Inferior parietal cortex (tissue), 1 donor: ENCODE results near the gene ATP6V1E1.

Experiments
- DNase-seq: peaks from one replicate; pipeline ENCODE4 v3.0.0-alpha.2; 2016; ENCODE audit errors: extremely low spot score

The ATP6V1E1 gene

DNA sequence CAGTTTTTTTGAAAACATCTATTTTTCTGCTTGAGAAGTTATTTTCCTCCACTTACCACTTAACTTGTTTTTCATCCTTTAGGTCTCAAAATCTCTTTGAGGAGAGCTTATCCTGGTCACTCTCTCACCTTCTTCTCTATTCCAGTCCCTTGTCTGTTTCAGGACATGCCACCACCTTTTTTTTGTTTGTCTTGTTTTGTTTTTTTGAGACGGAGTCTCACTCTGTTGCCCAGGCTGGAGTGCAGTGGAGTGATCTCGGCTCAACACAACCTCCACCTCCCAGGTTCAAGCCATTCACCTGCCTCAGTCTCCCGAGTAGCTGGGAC, 5.4 kb upstream of the ATP6V1E1 start:
- DNase-seq: no peak

DNA sequence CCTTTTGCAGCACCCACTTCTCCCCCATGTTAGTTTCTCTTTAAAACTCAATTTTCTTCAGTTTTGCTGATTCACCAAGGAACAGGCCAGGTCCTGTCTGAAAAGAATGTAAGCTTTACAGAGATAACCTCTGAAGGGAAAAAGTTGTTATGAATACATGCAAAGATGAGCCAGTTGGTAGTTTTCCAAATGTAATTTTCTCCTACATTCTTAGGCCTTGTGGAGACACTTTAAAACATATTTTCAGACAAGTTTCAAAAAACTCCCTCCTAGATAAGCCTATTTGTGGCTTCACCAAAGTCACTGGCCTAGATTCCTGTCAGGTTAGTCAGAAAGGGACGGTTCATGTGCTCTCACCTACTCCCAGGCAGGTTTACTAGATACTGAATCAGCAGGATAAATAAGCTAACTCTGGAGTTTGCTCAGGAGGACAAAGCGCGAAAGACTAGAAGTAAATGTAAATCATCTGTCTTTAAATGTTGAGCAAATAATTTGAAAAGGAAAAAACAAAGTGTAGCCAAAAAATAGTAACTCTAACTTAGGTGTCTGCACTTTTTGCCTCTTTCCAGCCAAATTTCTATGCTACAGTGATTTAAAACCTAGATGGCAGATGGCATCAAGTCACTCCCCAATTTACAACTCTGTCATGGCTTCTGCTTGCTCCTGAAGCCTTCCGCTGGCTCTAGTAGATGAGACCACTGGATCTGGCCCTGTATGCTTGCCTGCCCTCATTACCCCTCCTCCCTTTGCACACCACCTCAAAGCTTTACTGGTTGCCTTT, 4.9 kb upstream of the ATP6V1E1 start:
- no peak for DNase-seq

DNA sequence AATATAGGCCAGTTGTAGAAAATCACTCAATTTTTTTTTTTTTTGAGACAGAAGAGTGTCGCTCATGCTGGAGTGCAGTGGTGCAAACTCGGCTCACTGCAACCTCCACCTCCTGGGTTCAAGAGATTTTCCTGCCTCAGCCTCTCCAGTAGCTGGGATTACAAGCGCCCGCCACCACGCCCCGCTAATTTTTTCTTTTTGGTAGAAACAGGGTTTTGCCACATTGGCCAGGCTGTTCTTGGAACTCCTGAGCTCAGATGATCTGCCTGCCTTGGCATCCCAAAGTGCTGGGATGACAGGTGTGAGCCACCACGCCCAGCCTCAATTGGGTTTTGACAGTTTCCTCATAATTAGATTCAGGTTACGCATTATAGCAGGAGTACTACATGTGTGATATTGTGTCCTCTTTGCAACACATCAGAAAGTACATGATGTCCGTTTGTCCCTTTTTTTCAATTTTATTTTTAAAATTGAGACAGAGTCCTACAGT, 2.6 kb upstream of the ATP6V1E1 start:
- no peak for DNase-seq

DNA sequence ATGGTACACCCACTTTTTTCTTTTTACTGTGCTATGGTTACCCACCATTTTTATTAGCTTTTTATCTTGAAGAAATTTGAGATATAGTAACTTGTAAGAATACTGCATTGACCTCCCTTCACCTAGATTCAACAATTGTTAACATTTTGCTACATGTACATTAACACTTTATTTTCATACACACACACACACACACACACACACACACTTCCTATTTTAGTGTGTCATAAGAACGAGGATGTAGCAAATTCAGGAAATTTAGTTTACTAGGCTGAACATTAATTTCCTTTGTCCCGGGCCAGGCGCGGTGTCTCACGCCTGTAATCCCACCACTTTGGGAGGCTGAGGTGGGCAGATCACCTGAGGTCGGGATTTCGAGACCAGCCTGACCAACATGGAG, 1.1 kb upstream of the ATP6V1E1 start:
- no peak for DNase-seq

DNA sequence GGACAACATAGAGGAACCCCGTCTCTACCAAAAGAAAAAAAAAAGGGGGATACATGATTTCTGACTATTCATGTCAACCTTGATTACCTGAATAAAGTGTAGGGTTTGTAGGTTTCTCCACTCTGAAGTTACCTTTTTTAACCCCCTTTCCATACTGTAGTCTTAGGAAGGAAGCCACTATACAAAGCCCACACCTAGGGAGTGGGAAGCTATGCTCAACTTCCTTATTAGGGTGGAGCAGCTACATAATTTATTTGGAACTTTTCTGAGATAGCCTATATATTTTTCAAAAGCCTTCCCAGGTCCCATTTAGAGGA, 582 bp upstream of the ATP6V1E1 start:
- DNase-seq: no peak

DNA sequence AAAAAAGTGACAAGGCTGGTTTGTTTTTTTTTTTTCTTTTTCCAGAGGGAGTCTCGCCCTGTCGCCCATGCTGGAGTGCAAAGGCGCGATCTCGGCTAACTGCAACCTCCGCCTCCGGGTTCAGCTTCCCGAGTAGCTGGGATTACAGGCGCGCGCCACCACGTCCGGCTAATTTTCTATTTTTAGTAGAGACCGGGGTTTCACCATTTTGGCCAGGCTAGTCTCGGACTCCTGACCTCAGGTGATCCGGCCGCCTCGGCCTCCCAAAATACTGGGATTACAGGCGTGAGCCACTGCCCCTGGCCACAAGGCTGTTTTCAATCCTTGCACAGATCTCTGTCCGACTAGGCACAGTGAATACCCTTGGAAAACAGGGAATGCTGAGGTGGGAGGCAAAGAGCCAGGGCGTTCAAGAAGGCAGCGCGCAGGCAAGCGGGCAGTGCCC, 566 bp downstream of the ATP6V1E1 start:
- DNase-seq: no peak

DNA sequence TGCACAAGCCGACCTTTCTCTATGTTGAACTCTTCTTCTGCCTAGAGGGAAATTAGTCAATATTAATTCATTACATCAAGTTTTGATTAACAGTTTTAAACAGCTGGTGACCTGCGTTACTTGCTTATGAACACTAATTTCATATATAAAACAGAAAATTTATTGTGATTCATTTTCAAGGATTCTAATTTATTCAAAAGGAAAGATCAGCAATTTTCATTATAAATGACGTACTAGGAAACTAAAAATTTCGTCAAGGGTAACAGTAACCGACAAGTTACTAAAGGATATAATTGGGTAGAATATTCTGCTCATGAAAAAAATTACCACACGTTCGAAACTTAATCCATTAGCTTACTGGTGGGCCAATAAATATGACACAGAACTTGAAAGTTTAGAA, 15.3 kb downstream of the ATP6V1E1 start:
- no peak for DNase-seq

DNA sequence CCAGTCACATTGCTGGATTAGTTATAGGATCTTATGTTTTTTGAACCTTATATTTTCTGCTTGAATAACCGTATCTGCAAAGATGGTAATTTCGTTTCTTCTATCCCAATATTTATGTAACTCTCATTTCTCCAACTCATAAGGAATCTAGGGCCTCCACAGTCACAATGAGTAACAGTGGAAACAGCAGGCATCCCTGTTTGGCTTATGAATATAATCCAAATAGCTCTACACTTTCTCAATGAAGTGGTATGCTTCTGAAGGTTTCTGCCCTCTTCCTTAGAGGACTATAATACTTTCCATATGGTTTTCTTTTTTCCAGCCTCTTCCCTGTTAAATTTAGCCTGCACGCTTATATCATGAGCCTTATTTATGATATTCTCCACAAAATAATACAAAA, 16.5 kb downstream of the ATP6V1E1 start:
- no peak for DNase-seq

DNA sequence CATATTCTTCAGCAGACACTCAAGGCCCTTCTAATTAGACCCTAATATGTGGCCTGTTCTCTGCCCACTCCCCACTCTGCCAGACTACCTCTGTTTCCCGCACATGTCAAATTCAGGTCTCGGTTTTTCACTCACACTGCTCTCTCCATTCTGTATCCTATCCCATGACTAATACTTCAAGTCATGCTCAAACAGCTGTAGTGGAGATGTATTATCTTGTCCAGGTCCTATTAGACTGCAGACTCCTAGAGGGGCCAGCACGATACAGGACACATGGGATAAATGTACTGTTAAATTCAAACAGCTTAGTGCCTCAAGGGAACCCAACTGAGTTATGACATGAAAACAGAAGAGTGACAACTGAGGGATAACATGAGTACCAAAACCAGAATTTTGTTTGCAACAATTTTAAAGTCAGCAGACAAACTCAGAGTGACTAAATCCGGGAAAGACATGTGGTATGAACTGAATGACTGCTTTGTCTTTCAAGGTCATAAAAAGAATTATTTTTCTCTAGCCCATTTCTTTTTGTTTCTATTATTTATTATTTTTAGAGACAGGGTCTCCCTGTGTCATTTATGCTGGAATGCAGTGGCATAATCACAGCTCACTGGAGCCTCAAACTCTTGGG, 20.5 kb downstream of the ATP6V1E1 start:
- DNase-seq: no peak

DNA sequence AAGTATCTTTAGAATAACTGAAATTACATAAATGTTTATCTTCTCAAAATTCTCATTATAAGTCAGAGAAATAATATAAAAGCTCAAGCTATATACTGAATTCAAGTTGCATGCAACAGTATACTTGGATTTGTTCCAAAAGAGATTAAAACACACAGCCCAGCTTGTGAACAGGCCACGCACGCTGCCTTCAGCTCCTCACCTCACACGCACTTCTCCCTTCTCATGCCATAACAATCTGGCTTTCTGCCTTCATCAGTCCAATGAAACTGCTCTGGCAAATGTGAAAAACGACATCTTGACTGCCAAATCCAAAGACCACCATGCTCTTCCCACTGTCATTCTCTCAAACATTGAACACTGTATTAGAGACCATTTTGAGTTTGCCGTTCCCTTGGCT, 22.1 kb downstream of the ATP6V1E1 start:
- no peak for DNase-seq

DNA sequence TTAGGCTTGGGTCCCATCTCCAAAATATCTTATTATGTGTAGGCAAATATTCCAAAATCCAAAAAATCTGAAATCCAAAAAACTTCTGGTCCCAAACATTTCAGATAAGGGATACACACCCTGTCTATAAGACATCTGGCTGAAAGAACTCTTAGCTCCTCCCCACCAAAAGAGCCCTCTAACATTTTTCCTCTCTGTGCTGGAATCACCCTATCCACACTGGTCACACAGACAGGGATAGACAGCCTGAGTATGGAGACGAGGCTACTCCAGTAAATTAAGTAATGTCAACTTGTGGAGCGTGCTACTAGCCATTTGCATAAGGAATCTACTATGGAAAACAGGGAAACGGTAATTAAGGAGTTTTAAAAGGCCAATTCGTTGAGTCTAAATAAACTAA, 24.9 kb downstream of the ATP6V1E1 start:
- DNase-seq: no peak

DNA sequence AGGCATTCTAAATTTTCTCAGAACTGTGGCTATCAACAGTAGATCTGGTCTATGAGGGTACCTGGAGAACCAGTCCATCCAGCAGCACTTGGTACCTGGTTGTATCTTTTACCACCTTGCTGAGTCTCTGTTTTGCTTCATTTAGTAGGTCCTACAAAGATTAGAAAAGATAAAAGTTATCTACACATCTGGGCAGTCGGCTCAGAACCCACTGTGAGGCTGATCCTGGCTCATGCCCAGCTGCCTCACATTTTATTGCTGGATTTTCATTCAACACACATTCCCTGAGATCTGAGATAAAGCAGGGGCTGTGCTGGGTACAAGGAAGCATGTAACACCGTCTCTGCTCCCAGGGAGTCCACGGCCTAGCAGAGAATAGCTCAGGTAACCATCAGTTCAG, 27.5 kb downstream of the ATP6V1E1 start:
- DNase-seq: no peak

DNA sequence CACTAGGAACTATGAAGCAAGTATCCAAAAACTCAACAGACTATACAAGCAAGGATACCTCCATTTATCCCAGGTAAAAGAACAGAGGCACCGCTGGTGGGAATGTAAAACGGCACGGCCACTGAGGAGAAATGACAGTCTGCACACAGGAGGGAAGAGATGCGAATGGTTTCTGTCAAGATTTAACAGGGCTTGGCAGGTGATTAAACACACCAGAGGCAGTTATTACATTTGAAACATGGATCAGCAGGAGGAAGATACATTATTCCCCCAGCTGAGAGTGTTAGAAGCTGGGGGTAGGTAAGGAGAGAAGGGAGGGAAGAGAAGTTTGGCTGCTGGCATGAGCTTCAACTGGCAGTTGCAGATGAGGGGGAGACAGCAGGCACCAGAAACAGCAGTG, 30.2 kb downstream of the ATP6V1E1 start:
- DNase-seq: no peak

DNA sequence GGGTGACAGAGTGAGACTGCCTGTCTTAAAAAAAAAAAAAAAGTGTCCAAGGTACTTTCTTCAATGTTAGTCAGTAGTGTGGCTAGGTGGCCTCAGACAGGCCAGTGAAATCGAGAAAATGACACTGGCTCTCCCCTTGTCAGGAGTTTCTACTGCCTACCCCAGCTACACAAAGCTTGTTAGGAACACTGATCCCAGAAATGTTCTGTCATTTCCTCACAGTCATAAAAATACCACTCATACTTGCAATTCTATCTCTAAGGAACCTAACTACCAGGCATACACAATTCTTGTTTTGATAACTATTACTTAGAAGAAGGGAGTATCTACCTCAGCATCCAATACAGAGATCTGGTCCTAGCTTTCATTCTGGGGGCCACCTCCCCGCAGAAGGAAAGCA, 31.3 kb downstream of the ATP6V1E1 start:
- DNase-seq: no peak

DNA sequence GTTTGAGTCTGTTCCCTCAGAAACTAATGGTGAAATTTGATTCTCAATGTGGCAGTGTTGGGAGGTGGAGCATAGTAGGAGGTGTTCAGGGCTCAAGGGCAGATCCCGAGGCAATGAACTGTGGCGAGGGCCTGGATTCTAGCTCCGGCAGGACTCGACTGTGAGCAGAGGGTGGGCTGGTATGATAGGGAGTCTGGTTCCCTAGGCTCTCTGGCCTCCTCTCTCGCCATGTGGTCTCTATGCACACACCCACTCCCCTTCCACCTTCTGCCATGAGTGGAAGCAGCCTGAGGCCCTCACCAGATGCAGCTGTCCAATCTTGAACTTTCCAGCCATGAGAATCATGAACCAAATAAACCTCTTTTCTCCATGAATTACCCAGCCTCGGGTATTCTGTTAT, 32.3 kb downstream of the ATP6V1E1 start:
- no peak for DNase-seq

DNA sequence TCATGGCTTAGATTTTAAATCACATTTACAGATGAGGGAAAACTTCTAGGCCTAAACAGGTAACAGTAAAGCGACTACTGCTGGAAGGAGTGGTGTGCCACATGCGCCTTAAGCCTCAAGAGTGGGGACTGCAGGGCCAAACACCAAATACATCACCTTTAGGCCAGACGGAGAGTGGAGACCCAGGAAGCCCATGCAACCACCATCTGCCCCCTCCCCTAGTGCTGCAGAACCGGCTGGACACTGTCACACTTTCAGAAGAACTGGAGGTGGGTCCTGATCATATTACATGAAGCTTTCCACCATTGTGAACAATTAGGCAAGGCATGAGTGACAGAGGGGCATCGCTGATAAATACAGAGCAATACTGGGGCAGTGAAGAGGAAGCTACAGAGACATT, 36.3 kb downstream of the ATP6V1E1 start:
- no peak for DNase-seq

DNA sequence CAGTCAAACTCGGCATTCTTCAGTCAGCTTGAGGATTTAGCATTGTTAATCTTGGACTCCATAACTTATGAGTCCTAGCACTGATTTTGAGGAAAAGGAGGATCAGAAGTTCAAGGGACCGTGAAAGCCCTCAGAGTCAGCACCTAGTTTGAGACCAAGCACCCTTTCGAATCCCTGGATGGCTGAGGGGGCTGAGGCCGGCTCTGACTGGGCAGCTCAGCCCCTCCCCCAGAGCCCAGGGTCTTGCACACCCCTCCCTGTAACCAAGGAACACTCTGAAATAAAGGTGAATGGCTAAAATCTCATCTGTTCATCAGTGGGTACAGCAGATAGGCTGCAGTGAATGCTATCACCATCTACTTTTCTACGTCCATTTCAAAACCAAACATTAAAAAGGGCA, 38.0 kb downstream of the ATP6V1E1 start:
- no peak for DNase-seq

DNA sequence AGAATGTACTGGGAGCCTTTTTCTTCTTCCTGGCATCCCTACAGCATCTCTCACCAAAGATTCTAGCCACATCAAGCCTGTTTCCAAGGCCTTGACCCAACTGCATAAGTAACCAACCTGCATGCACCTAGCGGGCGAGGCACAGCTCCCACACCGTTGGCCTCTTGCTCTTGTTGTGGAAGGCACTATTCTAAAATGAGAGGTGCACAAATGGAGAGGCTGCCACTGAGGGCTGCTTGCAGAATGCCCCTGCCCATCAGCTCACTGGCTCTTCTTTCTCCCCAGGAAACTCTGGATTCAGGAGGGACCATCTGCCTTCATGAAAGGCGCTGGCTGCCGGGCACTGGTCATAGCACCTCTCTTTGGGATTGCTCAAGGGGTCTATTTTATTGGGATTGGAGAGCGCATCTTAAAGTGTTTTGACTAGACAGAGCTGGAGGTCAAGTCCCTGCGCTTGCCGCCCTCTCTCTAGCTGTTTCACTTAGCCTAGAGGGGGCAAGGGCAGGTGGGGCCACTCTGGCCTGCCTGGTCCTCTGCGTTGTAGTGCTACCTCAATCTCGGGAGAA, 38.7 kb downstream of the ATP6V1E1 start:
- no peak for DNase-seq

DNA sequence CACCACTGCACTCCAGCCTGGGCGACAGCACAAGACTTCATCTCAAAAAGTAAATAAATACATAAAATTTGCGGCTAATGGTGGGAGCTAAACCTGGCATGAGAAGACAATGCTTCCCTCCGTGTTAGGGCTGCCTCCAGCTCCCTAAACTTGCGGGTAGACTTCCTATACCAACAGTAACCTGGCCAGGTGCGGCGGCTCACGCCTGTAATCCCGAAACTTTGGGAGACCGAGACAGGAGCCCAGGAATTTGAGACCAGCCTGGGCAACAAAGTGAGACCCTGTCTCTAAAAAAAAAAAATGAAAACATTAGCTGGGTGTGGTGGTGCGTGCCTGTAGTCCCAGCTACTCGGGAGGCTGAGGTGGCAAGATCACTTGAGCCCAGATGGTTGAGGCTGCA, 39.9 kb downstream of the ATP6V1E1 start:
- no peak for DNase-seq

DNA sequence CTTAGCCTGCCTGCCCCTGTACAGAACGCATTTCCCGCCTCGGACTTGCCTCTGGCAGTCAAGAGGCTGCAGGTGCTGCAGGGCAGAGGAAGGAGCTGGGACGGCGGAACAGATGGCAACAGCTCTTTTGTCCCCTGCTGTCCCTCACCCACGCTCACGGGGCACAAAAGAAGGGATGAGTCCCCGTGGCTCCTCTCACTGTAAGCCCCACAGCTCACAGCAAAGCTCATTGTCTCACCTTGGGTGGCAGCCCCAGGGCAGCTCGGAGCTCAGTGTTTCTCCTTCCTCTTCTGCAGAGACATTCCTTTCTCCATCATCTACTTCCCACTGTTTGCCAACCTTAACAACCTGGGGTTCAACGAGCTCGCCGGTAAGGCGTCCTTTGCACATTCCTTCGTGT, 40.9 kb downstream of the ATP6V1E1 start:
- no peak for DNase-seq

DNA sequence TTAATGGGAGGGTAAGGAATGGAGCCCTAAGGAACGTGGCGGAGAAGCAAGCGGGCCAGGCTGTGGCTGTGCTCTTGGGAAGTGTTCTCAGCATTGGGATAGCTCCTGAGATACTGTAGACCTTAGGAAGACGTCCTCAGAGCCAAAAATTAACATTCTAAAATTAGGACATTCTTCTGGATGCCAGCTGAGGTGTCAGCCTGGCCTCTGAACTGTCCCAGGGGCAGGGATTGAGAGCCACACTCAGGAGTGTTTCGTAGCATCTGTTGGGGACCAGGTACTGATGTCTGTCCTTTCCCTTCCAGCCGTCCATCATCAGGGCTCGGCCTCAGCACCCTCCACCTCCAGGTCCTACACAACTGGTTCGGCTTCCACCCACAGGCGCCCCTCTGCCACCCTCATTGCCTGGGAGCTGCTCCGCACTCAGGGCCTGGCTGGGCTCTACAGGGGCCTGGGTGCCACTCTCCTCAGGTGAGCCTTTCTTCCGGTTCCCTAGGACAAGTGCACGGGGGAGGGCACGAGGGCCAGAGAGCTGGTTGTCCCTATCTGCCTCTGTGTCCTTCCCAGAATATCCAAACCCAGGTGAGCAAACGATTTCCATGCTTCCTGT, 41.6 kb downstream of the ATP6V1E1 start:
- DNase-seq: no peak

DNA sequence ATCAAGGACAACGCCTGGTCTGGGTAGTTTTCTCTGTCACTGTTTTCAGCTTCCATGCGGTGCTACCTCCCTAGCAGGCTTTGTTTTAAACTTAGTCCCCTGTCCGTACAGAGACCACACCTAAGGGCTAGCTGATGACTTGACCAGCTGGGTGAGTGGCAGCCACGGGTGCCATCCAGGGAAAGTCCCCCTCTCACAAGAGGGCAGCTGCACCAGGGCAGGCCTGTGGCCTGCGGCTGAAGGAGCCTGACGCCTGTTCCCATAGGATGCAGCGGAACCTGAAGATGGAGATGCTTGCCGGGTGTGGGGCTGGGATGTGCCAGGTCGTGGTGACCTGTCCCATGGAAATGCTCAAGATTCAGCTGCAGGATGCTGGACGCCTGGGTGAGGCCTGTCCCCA, 45.4 kb downstream of the ATP6V1E1 start:
- no peak for DNase-seq

DNA sequence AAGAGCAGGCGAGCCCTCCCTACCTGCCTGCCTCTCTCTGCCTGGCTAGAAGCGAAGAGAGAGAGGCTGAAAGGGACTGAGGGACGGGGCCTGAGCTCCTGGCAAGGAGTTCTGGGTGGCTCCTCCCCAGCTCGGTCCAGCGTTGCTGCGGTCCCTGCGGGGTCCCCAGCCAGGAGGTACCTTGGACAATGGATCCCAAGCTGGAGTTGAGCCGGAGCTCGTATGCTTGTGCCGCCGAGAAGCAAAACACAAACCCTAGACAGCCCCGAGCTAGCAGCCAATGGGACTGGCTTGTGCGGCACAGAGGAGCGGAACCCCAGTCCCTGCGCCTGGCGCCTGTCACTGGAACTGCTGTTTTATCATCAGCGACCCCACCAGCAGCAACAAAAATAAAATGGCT, 46.9 kb downstream of the ATP6V1E1 start:
- DNase-seq: no peak
